ENCODE data around the gene KLK1.

GRCh38 chr19:50812474-50812873 lies 11.1 kb downstream of the KLK1 start:
- no peak for TF ChIP-seq RNF2 (IDR thresholded peaks at IDR 0.05; ENCODE audit: borderline replicate concordance, low read depth)
- no peak for TF ChIP-seq CEBPB (IDR thresholded peaks at IDR 0.05)
- TF ChIP-seq POLR2A (IDR thresholded peaks at IDR 0.05; ENCODE audit: low read length), result no peak
- no peak for TF ChIP-seq CTCF (IDR thresholded peaks at IDR 0.05)
- no peak for TF ChIP-seq EP300 (IDR thresholded peaks at IDR 0.05)
- no peak for TF ChIP-seq RAD21 (conservative IDR thresholded peaks at IDR 0.05 in 1 of 2, IDR thresholded peaks at IDR 0.05 in 1 of 2)
- TF ChIP-seq POLR2AphosphoS2 (conservative IDR thresholded peaks at IDR 0.05; ENCODE audit: low read length), result no peak
- TF ChIP-seq SREBF2 (IDR thresholded peaks at IDR 0.05), result no peak
